CD14-positive monocyte (primary cell): Measurements from ENCODE around the gene POC1A. TPM values are rescaled to one million over a fixed set of nuclear protein-coding genes. Genes with fewer than 3 reads are reported as not detected.

ENCODE experiments used
- DNase-seq, 3 donors: peaks; one replicate each; pipeline ENCODE4 v3.0.0-alpha.2; 2011 to 2022
- H2AFZ ChIP-seq: 2 replicates; pipeline ENCODE4 v1.6.0; 2012; ENCODE audit warnings: mild to moderate bottlenecking, low read depth, low read length, inconsistent platforms; ENCODE audit not compliant: insufficient read depth, poor library complexity, severe bottlenecking
- H3K27ac ChIP-seq, 2 donors: 1 replicate in 1 of 2; 2 replicates in 1 of 2; pipeline ENCODE4 v1.5.1; 2012 to 2013; ENCODE audit warnings: low read length in 2 of 2, control low read depth in 1 of 2, inconsistent platforms in 1 of 2, low read depth in 1 of 2, mild to moderate bottlenecking in 1 of 2
- H3K27me3 ChIP-seq, 2 donors: one replicate each; pipeline versions ENCODE4 v1.6.0 to v1.6.1; 2011 to 2013; ENCODE audit warnings: low read length in 2 of 2; ENCODE audit not compliant: control insufficient read depth in 2 of 2, insufficient read depth in 2 of 2
- H3K36me3 ChIP-seq, 2 donors: replicated peaks in 1 of 2; 1 replicate in 1 of 2; 2 replicates in 1 of 2; pipeline versions ENCODE4 v1.5.1 to v1.6.1; 2012 to 2013; ENCODE audit warnings: low read length in 2 of 2, control low read depth in 1 of 2, inconsistent platforms in 1 of 2, mild to moderate bottlenecking in 1 of 2; ENCODE audit not compliant: insufficient read depth in 2 of 2, control insufficient read depth in 1 of 2
- H3K4me1 ChIP-seq, 2 donors: 1 replicate in 1 of 2; 2 replicates in 1 of 2; pipeline versions ENCODE4 v1.5.1 to v1.6.1; 2012 to 2013; ENCODE audit warnings: low read length in 2 of 2, control low read depth in 1 of 2, inconsistent platforms in 1 of 2, mild to moderate bottlenecking in 1 of 2, moderate library complexity in 1 of 2; ENCODE audit not compliant: insufficient read depth in 2 of 2, control insufficient read depth in 1 of 2
- H3K4me2 ChIP-seq: replicated peaks from 2 replicates; pipeline ENCODE3; 2012; ENCODE audit warnings: low read length, moderate library complexity, mild to moderate bottlenecking; ENCODE audit not compliant: poor library complexity, severe bottlenecking; ENCODE audit errors: extremely low read depth
- H3K4me3 ChIP-seq, 3 experiments: fragments of 200-600 bp in 1 of 3; sonication (generic) in 1 of 3; replicated peaks in 1 of 3; 1 replicate in 2 of 3; 2 replicates in 1 of 3; pipeline ENCODE4 v1.5.1; 2011 to 2013; ENCODE audit warnings: low read length in 3 of 3, mild to moderate bottlenecking in 3 of 3, control low read depth in 2 of 3, low read depth in 2 of 3, inconsistent platforms in 1 of 3, moderate library complexity in 1 of 3
- H3K79me2 ChIP-seq: 2 replicates; pipeline ENCODE4 v1.6.0; 2012; ENCODE audit warnings: mild to moderate bottlenecking, control low read depth, inconsistent platforms, low read length, moderate library complexity; ENCODE audit not compliant: insufficient read depth
- H3K9ac ChIP-seq: 2 replicates; pipeline ENCODE4 v1.6.0; 2017; ENCODE audit warnings: low read length, mild to moderate bottlenecking; ENCODE audit not compliant: insufficient read depth, poor library complexity, severe bottlenecking
- H3K9me3 ChIP-seq, 2 donors: replicated peaks in 1 of 2; 1 replicate in 1 of 2; 2 replicates in 1 of 2; pipeline versions ENCODE4 v1.5.1 to v1.6.1; 2012 to 2013; ENCODE audit warnings: low read length in 2 of 2, control low read depth in 1 of 2; ENCODE audit not compliant: control insufficient read depth in 1 of 2, insufficient read depth in 1 of 2
- H4K20me1 ChIP-seq: 2 replicates; pipeline ENCODE4 v1.6.0; 2012; ENCODE audit warnings: mild to moderate bottlenecking, low read length, control low read depth, moderate library complexity; ENCODE audit not compliant: insufficient read depth
- H3K27ac Mint-ChIP-seq, 7 donors: one replicate each; pipeline ENCODE4 v1.8.0; 2020; ENCODE audit warnings: mild to moderate bottlenecking in 7 of 7, mixed read lengths in 7 of 7, moderate library complexity in 6 of 7, inconsistent platforms in 2 of 7
- H3K27me3 Mint-ChIP-seq, 3 donors: one replicate each; pipeline ENCODE4 v1.8.0; 2021 to 2022; ENCODE audit warnings: low read depth in 3 of 3, mild to moderate bottlenecking in 3 of 3, mixed read lengths in 3 of 3, moderate library complexity in 3 of 3, inconsistent platforms in 1 of 3
- H3K36me3 Mint-ChIP-seq, 2 donors: one replicate each; pipeline ENCODE4 v1.8.0; 2020; ENCODE audit warnings: mixed read lengths in 2 of 2, inconsistent platforms in 1 of 2, mild to moderate bottlenecking in 1 of 2
- H3K4me1 Mint-ChIP-seq: one replicate; pipeline ENCODE4 v1.8.0; 2020; ENCODE audit warnings: mild to moderate bottlenecking, mixed read lengths
- H3K4me3 Mint-ChIP-seq, 2 donors: one replicate each; pipeline ENCODE4 v1.8.0; 2020; ENCODE audit warnings: mild to moderate bottlenecking in 2 of 2, mixed read lengths in 2 of 2, moderate library complexity in 1 of 2
- H3K9me3 Mint-ChIP-seq, 7 donors: one replicate each; pipeline ENCODE4 v1.8.0; 2020 to 2022; ENCODE audit warnings: mixed read lengths in 7 of 7, mild to moderate bottlenecking in 6 of 7, moderate library complexity in 6 of 7, inconsistent platforms in 2 of 7
- CTCF ChIP-seq: fragments of 200-600 bp; IDR thresholded peaks from one replicate; pipeline ENCODE4 v1.8.0; 2022; ENCODE audit warnings: antibody characterized with exemption, mild to moderate bottlenecking
- WGBS: methylation state at CpG from one replicate; pipeline ENCODE4 v1.1.5; 2013; ENCODE audit warnings: missing lambda C conversion rate; ENCODE audit not compliant: insufficient coverage; 5-methylcytosine and 5-hydroxymethylcytosine counted together
- intact Hi-C, 2 donors: fragments of 100-400 bp; cut with micrococcal nuclease; formaldehyde crosslinking; loops; one replicate each; pipeline versions ENCODE4 v1.15.0 to v1.15.1; 2023
- polyA plus RNA-seq, 3 donors: library from polyadenylated mRNA; depleted of rRNA in 1 of 3; unstranded in 2 of 3; stranded (reverse) in 1 of 3; fragments of 300-500 nt in 2 of 3; fragments of >200 nt in 1 of 3; fragmentation: Illumina TruSeq in 2 of 3; gene quantifications; 1 replicate in 2 of 3; 2 replicates in 1 of 3; pipeline ENCODE4 v1.2.3, GENCODE V29; 2012 to 2021

POC1A gene
- polyA plus RNA-seq, 3 donors: 1.2 to 2.0 (median 1.5) TPM

DNA sequence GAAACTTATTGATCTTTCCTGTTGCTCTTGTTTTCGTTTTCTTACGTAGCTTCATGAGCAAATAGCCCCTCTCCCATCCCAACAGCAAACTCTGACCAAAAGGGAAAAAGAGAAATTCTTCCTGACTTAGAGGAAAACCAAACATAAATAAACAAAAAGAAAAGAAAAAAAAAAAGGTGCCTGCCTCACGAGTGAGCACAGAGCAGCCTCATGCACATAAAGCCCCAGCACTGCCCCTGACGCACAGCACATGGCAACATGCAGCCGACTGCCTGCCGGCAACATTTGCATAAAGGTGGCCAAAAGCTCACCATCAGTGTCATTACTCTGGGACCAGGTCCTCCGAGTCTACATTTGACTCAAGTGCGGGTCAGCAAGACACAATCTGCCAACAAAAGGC lies 6.4 kb downstream of the POC1A start:
- no peaks in the 10 kb centered on the region for H3K9me3 Mint-ChIP-seq
- intact Hi-C loops: no loop called here
- no peak overlapping the region for H3K4me3 Mint-ChIP-seq
- Histone ChIP-seq H3K9ac (no peak overlapping the region), H3K4me2 (no peak overlapping the region), H2AFZ (no peak overlapping the region), H3K79me2 (peaks cover 27% of the 10 kb centered on the region), H3K4me1 (peaks cover 0 to 4% of the 10 kb centered on the region in 2 donors), H3K27ac (no peak overlapping the region), H3K4me3 (no peak overlapping the region), H3K36me3 (peaks cover 37 to 65% of the 10 kb centered on the region in 2 donors), H4K20me1 (no peaks in the 10 kb centered on the region), H3K27me3 (no peaks in the 10 kb centered on the region), H3K9me3 (no peaks in the 10 kb centered on the region)
- no peak for DNase-seq
- TF ChIP-seq CTCF: no peak
- 98% methylated on average over 8 of the region's 8 CpGs for WGBS
- H3K27me3 Mint-ChIP-seq: no peaks in the 10 kb centered on the region
- H3K4me1 Mint-ChIP-seq: peaks cover 7% of the 10 kb centered on the region
- peaks cover 34 to 67% of the 10 kb centered on the region in 2 donors for H3K36me3 Mint-ChIP-seq
- no peak overlapping the region for H3K27ac Mint-ChIP-seq

- H3K9me3 Mint-ChIP-seq: no peaks in the 10 kb centered on the region
Measured at GRCh38 chr3:52146811-52147210, 7.4 kb downstream of the POC1A start.

More at GRCh38 chr3:52146811-52147210, 7.4 kb downstream of the POC1A start:
- Histone ChIP-seq H3K9me3 (no peaks in the 10 kb centered on the region), H2AFZ (no peak overlapping the region), H3K27ac (no peak overlapping the region), H3K4me3 (no peak overlapping the region), H4K20me1 (no peaks in the 10 kb centered on the region), H3K27me3 (no peaks in the 10 kb centered on the region), H3K4me2 (no peak overlapping the region), H3K4me1 (peaks cover 0 to 4% of the 10 kb centered on the region in 2 donors), H3K79me2 (peaks cover 20% of the 10 kb centered on the region), H3K9ac (no peak overlapping the region), H3K36me3 (peaks cover 40 to 73% of the 10 kb centered on the region in 2 donors)
- intact Hi-C loops: no loop called here
- H3K27me3 Mint-ChIP-seq: no peaks in the 10 kb centered on the region
- H3K4me3 Mint-ChIP-seq: no peak overlapping the region
- WGBS: over 99% methylated on average over 12 of the region's 13 CpGs
- no peak for DNase-seq
- peaks cover 34 to 72% of the 10 kb centered on the region in 2 donors for H3K36me3 Mint-ChIP-seq
- H3K27ac Mint-ChIP-seq: no peak overlapping the region
- no peak for TF ChIP-seq CTCF
- H3K4me1 Mint-ChIP-seq: peaks cover 6% of the 10 kb centered on the region
